Esophagus (tissue), 2 donors: Measurements from ENCODE around the gene CD4. TPM values are rescaled to one million over a fixed set of nuclear protein-coding genes. Genes with fewer than 3 reads are reported as not detected.

Experiments used
- H3K27ac ChIP-seq, 2 donors: one replicate each; pipeline ENCODE4 v1.5.1; 2013; ENCODE audit warnings: low read depth in 2 of 2, mild to moderate bottlenecking in 2 of 2, inconsistent platforms in 1 of 2, low read length in 1 of 2, moderate library complexity in 1 of 2
- H3K27me3 ChIP-seq, 2 donors: one replicate each; pipeline ENCODE4 v1.6.1; 2013; ENCODE audit warnings: low read length in 2 of 2, control low read depth in 1 of 2, mild to moderate bottlenecking in 1 of 2; ENCODE audit not compliant: insufficient read depth in 2 of 2, control insufficient read depth in 1 of 2
- H3K36me3 ChIP-seq, 2 donors: one replicate each; pipeline ENCODE4 v1.6.1; 2013; ENCODE audit warnings: low read length in 1 of 2; ENCODE audit not compliant: control insufficient read depth in 2 of 2, insufficient read depth in 2 of 2
- H3K4me1 ChIP-seq, 2 donors: one replicate each; pipeline ENCODE4 v1.6.1; 2013; ENCODE audit warnings: low read length in 1 of 2; ENCODE audit not compliant: control insufficient read depth in 2 of 2, insufficient read depth in 2 of 2
- H3K4me3 ChIP-seq, 2 donors: one replicate each; pipeline ENCODE4 v1.5.1; 2013; ENCODE audit warnings: low read length in 2 of 2, mild to moderate bottlenecking in 2 of 2, low read depth in 1 of 2, moderate library complexity in 1 of 2
- H3K9me3 ChIP-seq, 2 donors: one replicate each; pipeline ENCODE4 v1.6.1; 2013; ENCODE audit warnings: mild to moderate bottlenecking in 2 of 2, low read depth in 1 of 2, low read length in 1 of 2, moderate library complexity in 1 of 2; ENCODE audit not compliant: control insufficient read depth in 2 of 2, insufficient read depth in 1 of 2
- WGBS, 2 donors: extraction: QIAGEN DNeasy Blood & Tissue Kit; methylation state at CpG; one replicate each; pipeline ENCODE4 v1.1.7; 2013; 5-methylcytosine and 5-hydroxymethylcytosine counted together
- polyA plus RNA-seq, 2 donors: library from polyadenylated mRNA; stranded (reverse); fragments of 200-250 nt; gene quantifications; one replicate each; pipeline ENCODE4 v1.2.3, GENCODE V29; 2013
- donor health status: healthy with polysubstance abuse.
- donor health status: Bipolar disorder and iron deficiency.

CD4 gene
- polyA plus RNA-seq, 2 donors: 1.4 to 2.3 TPM

DNA sequence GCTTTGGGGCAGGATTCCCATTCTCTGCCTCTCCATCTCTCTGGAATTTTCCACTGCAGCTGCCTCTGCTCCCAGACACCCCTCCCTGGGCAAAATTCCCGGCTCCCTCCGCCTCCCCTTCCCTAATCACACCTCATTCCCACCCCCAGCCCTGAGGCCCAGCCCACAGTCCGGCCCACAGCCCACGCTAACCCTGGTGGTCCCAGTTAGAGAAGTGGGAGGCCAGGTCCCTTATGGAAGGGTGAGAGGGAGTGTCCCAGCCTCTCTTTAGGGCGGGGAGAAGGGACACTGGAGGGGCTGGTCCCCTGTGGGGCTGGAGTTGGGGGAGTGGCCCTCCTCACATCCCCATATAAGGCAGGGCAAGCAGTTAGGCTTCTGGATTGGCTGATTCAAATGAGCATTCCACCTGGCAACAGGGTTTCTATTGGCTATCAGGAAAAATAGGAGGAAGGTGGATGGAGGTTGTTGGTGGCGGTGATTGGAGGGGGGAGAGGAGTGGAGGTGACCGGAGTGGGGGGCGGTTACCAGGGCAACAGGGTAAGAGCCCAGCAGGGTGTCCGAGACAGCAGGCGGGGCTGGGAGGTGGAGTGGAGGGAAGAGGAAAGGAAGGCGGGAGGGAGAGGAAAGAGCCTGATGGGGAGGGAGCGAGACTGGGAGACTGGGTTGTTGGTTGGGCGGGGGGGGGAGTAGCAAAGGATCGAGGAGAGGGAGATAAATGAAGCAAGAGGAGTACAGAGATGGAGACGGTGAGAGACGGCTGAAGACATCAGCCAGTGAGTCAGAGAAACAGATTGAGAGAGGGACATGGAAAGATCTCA is 25.1 kb upstream of the CD4 start:
- H3K36me3 ChIP-seq: no peaks in the 10 kb centered on the region
- 5% methylated on average over 16 of the region's 16 CpGs for WGBS, 2 donors
- no peaks in the 10 kb centered on the region for H3K9me3 ChIP-seq
- H3K4me3 ChIP-seq: peak overlapping the region in 1 of 2 donors; percentile 21
- peak overlapping the region; percentile 91 to 96 for H3K27ac ChIP-seq
- H3K4me1 ChIP-seq: peaks cover 2 to 20% of the 10 kb centered on the region in 2 donors
- no peaks in the 10 kb centered on the region for H3K27me3 ChIP-seq

DNA sequence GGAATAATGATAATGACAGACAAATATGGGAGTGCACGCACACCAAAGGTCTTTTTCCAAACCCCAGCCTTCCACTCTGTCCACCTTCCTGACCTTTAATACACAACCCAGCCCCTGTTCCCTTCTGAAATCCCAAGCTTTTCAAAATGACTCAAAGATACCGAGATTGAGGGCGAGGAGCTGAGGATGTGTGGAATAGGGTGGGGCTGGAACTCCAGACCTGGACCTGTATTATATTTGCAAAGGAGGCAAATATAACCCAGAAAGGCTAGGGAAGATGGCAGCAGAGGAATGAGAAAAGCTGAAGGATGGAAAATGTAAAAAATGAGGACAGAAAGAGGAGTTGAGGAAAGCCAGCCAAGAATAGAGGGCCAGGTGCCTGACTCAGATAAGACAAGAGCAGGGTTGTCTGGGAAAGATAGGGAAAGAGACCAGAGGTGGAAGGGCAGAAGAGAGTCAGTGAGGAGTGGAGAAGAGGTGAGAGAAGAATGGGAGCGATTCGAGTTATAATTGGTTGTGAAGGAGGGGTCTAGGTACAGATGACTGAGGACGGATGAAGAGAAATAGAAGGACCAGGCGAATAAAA is 24.2 kb upstream of the CD4 start:
- Histone ChIP-seq H3K9me3 (no peaks in the 10 kb centered on the region), H3K4me1 (peaks cover 2 to 20% of the 10 kb centered on the region in 2 donors), H3K36me3 (peaks cover 0 to 2% of the 10 kb centered on the region in 2 donors), H3K4me3 (peak overlapping the region; percentile 62 to 88), H3K27me3 (no peaks in the 10 kb centered on the region), H3K27ac (peak overlapping the region; percentile 92 to 96)
- 25 to 32% methylated on average over 7 of the region's 7 CpGs for WGBS, 2 donors

DNA sequence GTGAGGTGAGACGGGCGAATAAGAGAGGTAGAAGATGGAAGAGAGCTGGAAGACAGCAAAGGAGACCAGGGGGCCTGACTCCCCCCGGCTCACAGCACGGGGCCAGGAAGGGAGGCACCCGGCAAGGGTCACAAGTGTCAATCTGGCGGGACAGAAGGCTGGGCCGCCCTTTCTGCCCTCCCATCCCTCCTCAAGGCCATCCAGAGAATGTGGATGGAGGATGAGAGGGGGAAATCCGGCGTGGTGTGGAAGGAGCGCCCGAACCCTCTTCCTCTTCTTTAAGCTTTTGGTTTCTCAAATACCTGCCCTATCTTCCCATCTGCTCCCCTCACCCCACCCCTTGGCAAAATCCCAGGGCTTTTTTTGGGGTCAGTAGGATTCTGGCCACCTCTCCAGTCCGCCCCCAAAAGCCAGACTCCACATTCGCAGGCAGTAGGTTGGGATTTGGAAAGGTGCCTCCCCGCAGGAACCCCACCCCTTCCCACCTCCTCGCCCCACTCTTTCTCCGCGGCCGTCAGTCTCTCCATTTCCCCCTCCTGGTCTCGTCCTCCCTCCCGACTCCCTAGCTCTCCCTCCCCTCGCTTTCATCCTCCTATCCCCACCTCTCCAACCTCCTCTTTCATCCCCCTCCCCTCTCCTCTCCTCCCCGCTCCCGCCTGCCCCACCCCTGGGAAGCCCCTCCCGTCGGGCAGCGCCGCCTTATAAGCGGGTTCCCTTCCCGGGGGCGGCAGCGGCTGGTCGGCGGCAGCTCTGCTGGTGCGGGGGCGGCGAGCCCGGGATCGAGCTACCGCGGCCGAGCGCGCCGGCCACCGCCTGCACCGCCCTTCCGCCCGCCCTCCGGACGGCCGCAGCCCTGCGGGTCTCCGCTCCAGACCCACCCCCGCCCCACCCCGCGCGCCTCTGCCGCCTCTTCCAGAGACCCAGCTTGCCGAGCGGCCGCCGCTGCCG is 23.4 kb upstream of the CD4 start, which contains the start of gene PTMS:
Gene PTMS, plus strand, starts transcription at position 730 of the 948 bp plus-strand sequence. CDS start 343 bp downstream, outside the sequence.
- Histone ChIP-seq H3K27ac (peak within 1 kb of the TSS; percentile 92 to 96), H3K36me3 (peaks cover 0 to 7% of the 10 kb centered on the region in 2 donors), H3K4me3 (peak within 1 kb of the TSS; percentile 62 to 88), H3K9me3 (no peaks in the 10 kb centered on the region), H3K4me1 (peaks cover 2 to 20% of the 10 kb centered on the region in 2 donors), H3K27me3 (no peaks in the 10 kb centered on the region)
- WGBS, 2 donors: 3% methylated on average over 38 to 63 of the region's 63 CpGs

DNA sequence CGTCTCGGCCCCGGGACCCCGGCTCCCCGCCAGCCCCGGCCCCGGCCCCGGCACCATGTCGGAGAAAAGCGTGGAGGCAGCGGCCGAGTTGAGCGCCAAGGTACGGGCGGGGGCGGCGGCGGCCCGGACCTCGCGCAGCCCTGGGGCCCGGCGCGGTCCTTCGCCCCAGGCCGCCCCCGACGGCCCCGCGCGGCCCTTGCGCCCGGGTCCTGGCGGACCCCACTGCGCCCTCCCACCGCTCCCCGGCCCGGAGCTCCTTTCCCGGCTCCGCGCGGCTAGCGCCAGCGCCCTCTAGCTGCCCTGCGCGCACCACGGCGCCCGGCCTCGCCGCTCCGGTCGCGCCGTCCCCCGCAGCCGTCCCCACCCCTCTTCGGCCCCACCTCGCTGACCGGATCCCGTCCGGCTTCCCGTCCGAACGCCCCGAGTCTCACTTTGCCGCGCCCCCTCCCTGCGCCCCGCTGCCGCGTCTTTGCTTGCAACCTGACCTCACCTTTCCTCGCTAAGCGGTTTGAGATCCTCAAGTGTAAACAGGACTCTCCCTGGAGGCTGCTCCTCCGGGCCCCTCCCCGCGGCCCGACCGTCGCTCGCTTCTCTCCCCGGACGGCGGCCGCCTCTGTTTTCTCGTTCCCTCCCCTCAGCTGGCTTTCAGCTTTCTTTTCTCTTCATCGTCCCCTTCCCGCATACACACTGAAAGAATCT is 22.5 kb upstream of the CD4 start:
- no peaks in the 10 kb centered on the region for H3K9me3 ChIP-seq
- H3K4me3 ChIP-seq: peak overlapping the region; percentile 62 to 88
- WGBS, 2 donors: 1% methylated on average over 49 to 88 of the region's 88 CpGs
- no peaks in the 10 kb centered on the region for H3K27me3 ChIP-seq
- peaks cover 2 to 21% of the 10 kb centered on the region in 2 donors for H3K4me1 ChIP-seq
- peaks cover 0 to 12% of the 10 kb centered on the region in 2 donors for H3K36me3 ChIP-seq
- peak overlapping the region; percentile 92 to 96 for H3K27ac ChIP-seq

- Histone ChIP-seq H3K27me3 (no peaks in the 10 kb centered on the region), H3K4me3 (peak overlapping the region; percentile 62 to 88), H3K27ac (peak overlapping the region; percentile 92 to 96), H3K9me3 (no peaks in the 10 kb centered on the region), H3K36me3 (peaks cover 0 to 12% of the 10 kb centered on the region in 2 donors), H3K4me1 (peaks cover 2 to 21% of the 10 kb centered on the region in 2 donors)
- WGBS, 2 donors: 8 to 13% methylated on average over 42 to 44 of the region's 44 CpGs
These were observed 21.7 kb upstream of the CD4 start for GRCh38 chr12:6767353-6768319.

DNA sequence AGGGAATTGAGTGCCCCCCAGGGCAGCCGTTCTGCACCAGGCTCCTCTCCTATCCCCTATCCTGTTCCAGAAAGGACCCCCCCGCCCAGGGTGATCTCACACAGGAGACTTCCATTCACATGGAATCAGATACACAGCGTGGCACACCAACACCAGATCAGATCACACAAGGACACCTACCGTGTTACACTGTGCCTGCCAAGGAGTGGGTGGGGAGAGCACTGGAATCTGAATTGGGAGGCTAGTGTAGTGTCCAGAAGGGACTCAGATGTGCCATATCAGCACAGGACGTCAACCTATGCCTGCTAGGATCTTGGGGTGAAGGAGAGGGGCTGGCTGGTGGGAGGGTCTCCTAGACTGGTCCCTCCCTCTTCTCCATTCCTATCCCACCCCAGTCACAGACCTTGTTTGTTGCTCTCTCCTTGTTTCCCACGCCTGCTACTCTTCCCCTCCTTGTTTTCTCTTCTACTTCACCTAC is 20.9 kb upstream of the CD4 start:
- no peaks in the 10 kb centered on the region for H3K9me3 ChIP-seq
- no peaks in the 10 kb centered on the region for H3K27me3 ChIP-seq
- peaks cover 0 to 12% of the 10 kb centered on the region in 2 donors for H3K36me3 ChIP-seq
- H3K4me1 ChIP-seq: peaks cover 2 to 21% of the 10 kb centered on the region in 2 donors
- WGBS, 2 donors: 27 to 39% methylated on average over 6 of the region's 6 CpGs
- H3K27ac ChIP-seq: peak overlapping the region in 1 of 2 donors; percentile 92
- peak overlapping the region in 1 of 2 donors; percentile 88 for H3K4me3 ChIP-seq

- Histone ChIP-seq H3K9me3 (no peaks in the 10 kb centered on the region), H3K27me3 (no peaks in the 10 kb centered on the region), H3K4me1 (peaks cover 2 to 21% of the 10 kb centered on the region in 2 donors), H3K27ac (no peak overlapping the region), H3K4me3 (peak overlapping the region in 1 of 2 donors; percentile 88), H3K36me3 (peaks cover 0 to 12% of the 10 kb centered on the region in 2 donors)
- 39 to 42% methylated on average over 6 of the region's 6 CpGs for WGBS, 2 donors
These were observed 20.3 kb upstream of the CD4 start for GRCh38 chr12:6768990-6769389.

GRCh38 chr12:6769666-6770065 is 19.7 kb upstream of the CD4 start:
- H3K27me3 ChIP-seq: no peaks in the 10 kb centered on the region
- no peak overlapping the region for H3K4me3 ChIP-seq
- no peak overlapping the region for H3K27ac ChIP-seq
- H3K36me3 ChIP-seq: peaks cover 0 to 12% of the 10 kb centered on the region in 2 donors
- no peaks in the 10 kb centered on the region for H3K9me3 ChIP-seq
- WGBS, 2 donors: 41 to 61% methylated on average over 4 of the region's 4 CpGs
- H3K4me1 ChIP-seq: peaks cover 2 to 20% of the 10 kb centered on the region in 2 donors
